ENCODE data around the gene SLC25A47.
"Not testable (repeated sequence)": the region's sequence is repeated elsewhere in the genome, so short reads cannot be mapped to it uniquely, and the experiment has no call there.

Gene SLC25A47

GRCh38 chr14:100336618-100337530, 13.7 kb downstream of the SLC25A47 start:
- no peak overlapping the region for H3K4me3 ChIP-seq (ENCODE audit: low read depth, low read length)
- TF ChIP-seq CTCF (IDR thresholded peaks at IDR 0.05; ENCODE audit: low read depth, low read length, missing control alignments) = no peak
- DNase-seq (ENCODE audit: low read depth) = no peak

DNA sequence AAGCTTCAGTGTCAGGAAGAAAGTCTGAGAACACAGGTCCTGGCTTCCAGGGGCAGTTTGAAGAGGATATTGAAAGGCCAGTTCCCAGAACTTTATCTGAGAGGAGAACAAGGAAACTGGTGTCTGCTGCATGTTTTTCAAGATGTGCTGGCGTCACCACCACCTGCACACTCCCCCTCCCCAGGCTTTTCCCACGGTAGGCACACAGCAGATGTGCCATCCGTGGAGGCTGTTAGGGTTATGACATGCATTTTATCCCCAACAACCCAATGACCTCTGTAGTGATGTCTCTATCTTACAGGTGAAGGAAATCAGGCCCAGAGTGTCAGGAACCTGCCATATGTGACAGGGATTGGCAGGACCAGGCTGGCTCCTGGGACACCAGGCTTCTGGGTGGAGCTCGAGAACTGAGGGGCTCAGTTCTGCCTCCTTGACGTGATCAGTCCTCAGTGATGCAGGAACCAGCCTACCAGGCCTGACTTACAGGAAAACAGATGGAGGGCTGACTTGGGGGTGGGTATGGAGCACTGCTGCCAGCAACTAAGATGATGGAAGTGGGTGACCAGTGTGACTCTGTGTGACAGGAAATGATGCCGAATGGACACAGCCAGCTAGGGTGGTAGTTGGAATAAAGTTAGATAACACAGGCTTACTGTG, 16.8 kb downstream of the SLC25A47 start:
- no peak overlapping the region for H3K4me3 ChIP-seq (ENCODE audit: low read depth, low read length)
- no peak for TF ChIP-seq CTCF (IDR thresholded peaks at IDR 0.05; ENCODE audit: low read depth, low read length, missing control alignments)
- DNase-seq (ENCODE audit: low read depth) = no peak

DNA sequence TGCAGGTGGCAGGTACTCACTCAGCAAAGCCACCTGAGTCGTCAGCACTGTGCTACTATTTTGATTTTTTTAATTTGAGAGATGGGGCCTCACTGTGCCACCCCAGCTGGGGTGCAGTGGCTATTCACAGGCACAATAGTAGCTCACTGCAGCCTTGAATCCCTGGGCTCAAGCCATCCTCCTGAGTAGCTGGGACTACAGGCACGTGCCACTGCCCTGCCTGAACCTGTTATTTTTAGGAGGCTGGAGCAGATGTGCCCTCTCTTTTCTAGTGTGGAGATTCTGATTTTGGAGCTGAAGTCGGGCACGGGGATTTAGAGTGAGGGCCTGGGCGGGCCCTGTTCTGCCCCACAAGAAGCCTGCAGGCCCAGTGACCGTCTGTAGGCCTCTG, 17.3 kb downstream of the SLC25A47 start:
- no peak for DNase-seq (ENCODE audit: low read depth)
- H3K4me3 ChIP-seq (ENCODE audit: low read depth, low read length) = no peak overlapping the region
- TF ChIP-seq CTCF (IDR thresholded peaks at IDR 0.05; ENCODE audit: low read depth, low read length, missing control alignments) = no peak

GRCh38 chr14:100341301-100342031, 18.3 kb downstream of the SLC25A47 start:
- no peak overlapping the region for H3K4me3 ChIP-seq (ENCODE audit: low read depth, low read length)
- no peak for TF ChIP-seq CTCF (IDR thresholded peaks at IDR 0.05; ENCODE audit: low read depth, low read length, missing control alignments)
- DNase-seq (ENCODE audit: low read depth) = no peak

- H3K4me3 ChIP-seq (ENCODE audit: low read depth, low read length) = no peak overlapping the region
- no peak for DNase-seq (ENCODE audit: low read depth)
- no peak for TF ChIP-seq CTCF (IDR thresholded peaks at IDR 0.05; ENCODE audit: low read depth, low read length, missing control alignments)
These were observed 19.1 kb downstream of the SLC25A47 start for GRCh38 chr14:100342195-100342594.

GRCh38 chr14:100342826-100343225, 19.7 kb downstream of the SLC25A47 start:
- not testable (repeated sequence) for DNase-seq (ENCODE audit: low read depth); H3K4me3 ChIP-seq (ENCODE audit: low read depth, low read length)

- not testable (repeated sequence) for DNase-seq (ENCODE audit: low read depth); H3K4me3 ChIP-seq (ENCODE audit: low read depth, low read length)
These were observed 21.5 kb downstream of the SLC25A47 start for GRCh38 chr14:100344657-100345056.
